HEK293 (cell line): ENCODE results near the gene PAF1.
A peak's percentile ranks its signal among the peaks of the same experiment; 100 is the strongest.

Experiments
- BCL11A ChIP-seq: fragments of 450-650 bp; formaldehyde crosslinking; IDR thresholded peaks from 2 replicates; pipeline ENCODE4 v1.5.1; 2016; ENCODE audit warnings: low read depth, missing biosample characterization, missing genetic modification characterization
- KLF10 ChIP-seq: fragments of 450-650 bp; IDR thresholded peaks from 2 replicates; pipeline ENCODE4 v1.5.1; 2018; ENCODE audit warnings: missing biosample characterization, mild to moderate bottlenecking, missing genetic modification characterization
- SALL2 ChIP-seq: fragments of 450-650 bp; formaldehyde crosslinking; IDR thresholded peaks from 2 replicates; pipeline ENCODE4 v1.5.0; 2017; ENCODE audit warnings: missing biosample characterization, mild to moderate bottlenecking, missing genetic modification characterization, borderline replicate concordance
- SETDB1 ChIP-seq: IDR thresholded peaks from one replicate; pipeline ENCODE4 v1.6.1; 2017; ENCODE audit warnings: mild to moderate bottlenecking, low read length, moderate library complexity, mixed read lengths; ENCODE audit not compliant: insufficient read length
- TRIM28 ChIP-seq: IDR thresholded peaks from 2 replicates; pipeline ENCODE4 v1.6.1; 2011; ENCODE audit warnings: low read length, control low read depth, borderline replicate concordance
- YY2 ChIP-seq: fragments of 450-650 bp; formaldehyde crosslinking; IDR thresholded peaks from 2 replicates; pipeline ENCODE4 v1.5.1; 2016; ENCODE audit warnings: missing biosample characterization, missing genetic modification characterization
- ZBTB20 ChIP-seq: fragments of 450-650 bp; formaldehyde crosslinking; IDR thresholded peaks from 2 replicates; pipeline ENCODE4 v1.5.1; 2016; ENCODE audit warnings: missing biosample characterization, missing genetic modification characterization
- ZFP3 ChIP-seq: fragments of 450-650 bp; formaldehyde crosslinking; IDR thresholded peaks from 2 replicates; pipeline ENCODE4 v1.5.1; 2016; ENCODE audit warnings: low read depth, missing biosample characterization, missing genetic modification characterization
- ZNF114 ChIP-seq: fragments of 450-650 bp; formaldehyde crosslinking; IDR thresholded peaks from 2 replicates; pipeline ENCODE4 v1.5.0; 2017; ENCODE audit warnings: missing biosample characterization, missing genetic modification characterization
- ZNF155 ChIP-seq: fragments of 450-650 bp; formaldehyde crosslinking; IDR thresholded peaks from 2 replicates; pipeline ENCODE4 v1.5.1; 2016; ENCODE audit warnings: missing biosample characterization, missing genetic modification characterization
- ZNF157 ChIP-seq: fragments of 450-650 bp; formaldehyde crosslinking; IDR thresholded peaks from 2 replicates; pipeline ENCODE4 v1.5.1; 2016; ENCODE audit warnings: missing biosample characterization, missing genetic modification characterization
- ZNF16 ChIP-seq: fragments of 450-650 bp; formaldehyde crosslinking; IDR thresholded peaks from 2 replicates; pipeline ENCODE4 v1.5.1; 2016; ENCODE audit warnings: low read depth, missing biosample characterization, missing genetic modification characterization
- ZNF174 ChIP-seq: fragments of 450-650 bp; formaldehyde crosslinking; IDR thresholded peaks from 2 replicates; pipeline ENCODE4 v1.5.0; 2017; ENCODE audit warnings: missing biosample characterization, mild to moderate bottlenecking, missing genetic modification characterization
- ZNF211 ChIP-seq: fragments of 450-650 bp; formaldehyde crosslinking; IDR thresholded peaks from 2 replicates; pipeline ENCODE4 v1.5.1; 2016; ENCODE audit warnings: low read depth, missing biosample characterization, missing genetic modification characterization
- ZNF223 ChIP-seq: fragments of 450-650 bp; formaldehyde crosslinking; IDR thresholded peaks from 2 replicates; pipeline ENCODE4 v1.5.1; 2016; ENCODE audit warnings: missing biosample characterization, missing genetic modification characterization
- ZNF311 ChIP-seq: fragments of 450-650 bp; formaldehyde crosslinking; IDR thresholded peaks from 2 replicates; pipeline ENCODE4 v1.5.1; 2017; ENCODE audit warnings: missing biosample characterization, missing genetic modification characterization, borderline replicate concordance
- ZNF324 ChIP-seq: fragments of 450-650 bp; formaldehyde crosslinking; IDR thresholded peaks from 2 replicates; pipeline ENCODE4 v1.5.1; 2016; ENCODE audit warnings: missing biosample characterization, missing genetic modification characterization
- ZNF394 ChIP-seq: fragments of 450-650 bp; formaldehyde crosslinking; IDR thresholded peaks from 2 replicates; pipeline ENCODE4 v1.5.1; 2016; ENCODE audit warnings: missing biosample characterization, missing genetic modification characterization, mild to moderate bottlenecking, moderate library complexity, borderline replicate concordance
- ZNF423 ChIP-seq: fragments of 450-650 bp; formaldehyde crosslinking; IDR thresholded peaks from 2 replicates; pipeline ENCODE4 v1.5.1; 2016; ENCODE audit warnings: missing biosample characterization, missing genetic modification characterization
- ZNF560 ChIP-seq: fragments of 450-650 bp; formaldehyde crosslinking; IDR thresholded peaks from 2 replicates; pipeline ENCODE4 v1.5.1; 2017; ENCODE audit warnings: missing biosample characterization, missing genetic modification characterization, borderline replicate concordance
- ZNF600 ChIP-seq: fragments of 450-650 bp; formaldehyde crosslinking; IDR thresholded peaks from 2 replicates; pipeline ENCODE4 v1.5.1; 2016; ENCODE audit warnings: missing biosample characterization, missing genetic modification characterization
- ZNF624 ChIP-seq: fragments of 450-650 bp; formaldehyde crosslinking; IDR thresholded peaks from 2 replicates; pipeline ENCODE4 v1.5.1; 2017; ENCODE audit warnings: missing biosample characterization, missing genetic modification characterization
- TF ChIP-seq, protein P1 (sequence below): fragments of 450-650 bp; formaldehyde crosslinking; conservative IDR thresholded peaks from 2 replicates; pipeline ENCODE4 v1.5.1; 2016; ENCODE audit warnings: low read depth, missing biosample characterization, missing genetic modification characterization
- TF ChIP-seq, protein P2 (sequence below): fragments of 450-650 bp; formaldehyde crosslinking; IDR thresholded peaks from 2 replicates; pipeline ENCODE4 v1.5.1; 2016; ENCODE audit warnings: missing biosample characterization, missing genetic modification characterization
- TF ChIP-seq, protein P3 (sequence below): fragments of 450-650 bp; formaldehyde crosslinking; IDR thresholded peaks from 2 replicates; pipeline ENCODE4 v1.5.1; 2017; ENCODE audit warnings: missing biosample characterization, missing genetic modification characterization
- TF ChIP-seq, protein P4 (sequence below): IDR thresholded peaks from 2 replicates; pipeline ENCODE4 v1.6.1; 2011; ENCODE audit warnings: mild to moderate bottlenecking, low read depth, low read length, borderline replicate concordance
- TF ChIP-seq, protein P5 (sequence below): fragments of 450-650 bp; formaldehyde crosslinking; IDR thresholded peaks from 2 replicates; pipeline ENCODE4 v1.5.1; 2016; ENCODE audit warnings: missing biosample characterization, missing genetic modification characterization
- TF ChIP-seq, protein P6 (sequence below): fragments of 450-650 bp; formaldehyde crosslinking; IDR thresholded peaks from 2 replicates; pipeline ENCODE4 v1.5.1; 2016; ENCODE audit warnings: missing biosample characterization, missing genetic modification characterization, low read depth
- TF ChIP-seq, protein P7 (sequence below): fragments of 450-650 bp; formaldehyde crosslinking; IDR thresholded peaks from 2 replicates; pipeline ENCODE4 v1.5.1; 2016; ENCODE audit warnings: missing biosample characterization, missing genetic modification characterization

Gene PAF1

DNA sequence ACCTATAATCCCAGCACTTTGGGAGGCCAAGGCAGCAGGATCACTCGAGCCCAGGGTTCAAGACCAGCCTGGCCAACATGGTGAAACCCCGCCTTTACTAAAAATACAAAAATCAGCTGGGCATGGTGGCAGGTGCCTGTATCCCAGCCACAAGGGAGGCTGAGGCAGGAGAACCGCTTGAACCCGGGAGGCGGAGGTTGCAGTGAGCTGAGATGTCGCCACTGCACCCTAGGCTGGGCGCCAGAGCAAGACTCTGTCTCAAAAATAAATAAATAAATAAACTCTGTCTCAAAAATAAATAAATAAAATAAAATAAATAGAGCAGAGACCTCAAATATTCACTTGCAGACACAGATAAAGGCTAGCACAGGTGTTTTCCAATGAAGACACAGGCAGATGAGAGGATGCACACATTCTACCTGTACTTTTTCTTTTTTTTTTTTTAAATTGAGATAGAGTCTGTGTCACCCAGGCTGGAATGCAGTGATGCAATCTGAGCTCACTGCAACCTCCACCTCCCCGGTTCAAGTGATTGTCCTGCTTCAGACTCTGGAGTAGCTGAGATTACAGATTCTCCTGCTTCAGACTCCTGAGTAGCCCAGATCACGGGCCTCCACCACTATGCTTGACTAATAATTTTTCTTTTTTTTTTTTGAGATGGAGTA lies 47.5 kb upstream of the PAF1 start (continued):
- TF ChIP-seq, protein P1, sequence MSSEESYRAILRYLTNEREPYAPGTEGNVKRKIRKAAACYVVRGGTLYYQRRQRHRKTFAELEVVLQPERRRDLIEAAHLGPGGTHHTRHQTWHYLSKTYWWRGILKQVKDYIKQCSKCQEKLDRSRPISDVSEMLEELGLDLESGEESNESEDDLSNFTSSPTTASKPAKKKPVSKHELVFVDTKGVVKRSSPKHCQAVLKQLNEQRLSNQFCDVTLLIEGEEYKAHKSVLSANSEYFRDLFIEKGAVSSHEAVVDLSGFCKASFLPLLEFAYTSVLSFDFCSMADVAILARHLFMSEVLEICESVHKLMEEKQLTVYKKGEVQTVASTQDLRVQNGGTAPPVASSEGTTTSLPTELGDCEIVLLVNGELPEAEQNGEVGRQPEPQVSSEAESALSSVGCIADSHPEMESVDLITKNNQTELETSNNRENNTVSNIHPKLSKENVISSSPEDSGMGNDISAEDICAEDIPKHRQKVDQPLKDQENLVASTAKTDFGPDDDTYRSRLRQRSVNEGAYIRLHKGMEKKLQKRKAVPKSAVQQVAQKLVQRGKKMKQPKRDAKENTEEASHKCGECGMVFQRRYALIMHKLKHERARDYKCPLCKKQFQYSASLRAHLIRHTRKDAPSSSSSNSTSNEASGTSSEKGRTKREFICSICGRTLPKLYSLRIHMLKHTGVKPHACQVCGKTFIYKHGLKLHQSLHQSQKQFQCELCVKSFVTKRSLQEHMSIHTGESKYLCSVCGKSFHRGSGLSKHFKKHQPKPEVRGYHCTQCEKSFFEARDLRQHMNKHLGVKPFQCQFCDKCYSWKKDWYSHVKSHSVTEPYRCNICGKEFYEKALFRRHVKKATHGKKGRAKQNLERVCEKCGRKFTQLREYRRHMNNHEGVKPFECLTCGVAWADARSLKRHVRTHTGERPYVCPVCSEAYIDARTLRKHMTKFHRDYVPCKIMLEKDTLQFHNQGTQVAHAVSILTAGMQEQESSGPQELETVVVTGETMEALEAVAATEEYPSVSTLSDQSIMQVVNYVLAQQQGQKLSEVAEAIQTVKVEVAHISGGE (tag by site-specific recombination): no peak
- no peak for TF ChIP-seq SALL2 (tag by site-specific recombination)
- TF ChIP-seq ZNF211 (tag by site-specific recombination): no peak
- no peak for TF ChIP-seq ZNF423
- TF ChIP-seq, protein P2, sequence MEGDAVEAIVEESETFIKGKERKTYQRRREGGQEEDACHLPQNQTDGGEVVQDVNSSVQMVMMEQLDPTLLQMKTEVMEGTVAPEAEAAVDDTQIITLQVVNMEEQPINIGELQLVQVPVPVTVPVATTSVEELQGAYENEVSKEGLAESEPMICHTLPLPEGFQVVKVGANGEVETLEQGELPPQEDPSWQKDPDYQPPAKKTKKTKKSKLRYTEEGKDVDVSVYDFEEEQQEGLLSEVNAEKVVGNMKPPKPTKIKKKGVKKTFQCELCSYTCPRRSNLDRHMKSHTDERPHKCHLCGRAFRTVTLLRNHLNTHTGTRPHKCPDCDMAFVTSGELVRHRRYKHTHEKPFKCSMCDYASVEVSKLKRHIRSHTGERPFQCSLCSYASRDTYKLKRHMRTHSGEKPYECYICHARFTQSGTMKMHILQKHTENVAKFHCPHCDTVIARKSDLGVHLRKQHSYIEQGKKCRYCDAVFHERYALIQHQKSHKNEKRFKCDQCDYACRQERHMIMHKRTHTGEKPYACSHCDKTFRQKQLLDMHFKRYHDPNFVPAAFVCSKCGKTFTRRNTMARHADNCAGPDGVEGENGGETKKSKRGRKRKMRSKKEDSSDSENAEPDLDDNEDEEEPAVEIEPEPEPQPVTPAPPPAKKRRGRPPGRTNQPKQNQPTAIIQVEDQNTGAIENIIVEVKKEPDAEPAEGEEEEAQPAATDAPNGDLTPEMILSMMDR (tag by site-specific recombination): no peak
- no peak for TF ChIP-seq YY2 (tag by site-specific recombination)
- no peak for TF ChIP-seq ZNF223 (tag by site-specific recombination)
- TF ChIP-seq ZBTB20 (tag by site-specific recombination): no peak
- TF ChIP-seq, protein P3, sequence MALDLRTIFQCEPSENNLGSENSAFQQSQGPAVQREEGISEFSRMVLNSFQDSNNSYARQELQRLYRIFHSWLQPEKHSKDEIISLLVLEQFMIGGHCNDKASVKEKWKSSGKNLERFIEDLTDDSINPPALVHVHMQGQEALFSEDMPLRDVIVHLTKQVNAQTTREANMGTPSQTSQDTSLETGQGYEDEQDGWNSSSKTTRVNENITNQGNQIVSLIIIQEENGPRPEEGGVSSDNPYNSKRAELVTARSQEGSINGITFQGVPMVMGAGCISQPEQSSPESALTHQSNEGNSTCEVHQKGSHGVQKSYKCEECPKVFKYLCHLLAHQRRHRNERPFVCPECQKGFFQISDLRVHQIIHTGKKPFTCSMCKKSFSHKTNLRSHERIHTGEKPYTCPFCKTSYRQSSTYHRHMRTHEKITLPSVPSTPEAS (tag by site-specific recombination): no peak
- TF ChIP-seq, protein P4, sequence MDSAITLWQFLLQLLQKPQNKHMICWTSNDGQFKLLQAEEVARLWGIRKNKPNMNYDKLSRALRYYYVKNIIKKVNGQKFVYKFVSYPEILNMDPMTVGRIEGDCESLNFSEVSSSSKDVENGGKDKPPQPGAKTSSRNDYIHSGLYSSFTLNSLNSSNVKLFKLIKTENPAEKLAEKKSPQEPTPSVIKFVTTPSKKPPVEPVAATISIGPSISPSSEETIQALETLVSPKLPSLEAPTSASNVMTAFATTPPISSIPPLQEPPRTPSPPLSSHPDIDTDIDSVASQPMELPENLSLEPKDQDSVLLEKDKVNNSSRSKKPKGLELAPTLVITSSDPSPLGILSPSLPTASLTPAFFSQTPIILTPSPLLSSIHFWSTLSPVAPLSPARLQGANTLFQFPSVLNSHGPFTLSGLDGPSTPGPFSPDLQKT: no peak
- TF ChIP-seq ZNF311 (tag by site-specific recombination): no peak
- TF ChIP-seq ZFP3: no peak
- TF ChIP-seq ZNF174: no peak
- TF ChIP-seq, protein P5, sequence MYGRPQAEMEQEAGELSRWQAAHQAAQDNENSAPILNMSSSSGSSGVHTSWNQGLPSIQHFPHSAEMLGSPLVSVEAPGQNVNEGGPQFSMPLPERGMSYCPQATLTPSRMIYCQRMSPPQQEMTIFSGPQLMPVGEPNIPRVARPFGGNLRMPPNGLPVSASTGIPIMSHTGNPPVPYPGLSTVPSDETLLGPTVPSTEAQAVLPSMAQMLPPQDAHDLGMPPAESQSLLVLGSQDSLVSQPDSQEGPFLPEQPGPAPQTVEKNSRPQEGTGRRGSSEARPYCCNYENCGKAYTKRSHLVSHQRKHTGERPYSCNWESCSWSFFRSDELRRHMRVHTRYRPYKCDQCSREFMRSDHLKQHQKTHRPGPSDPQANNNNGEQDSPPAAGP: no peak
- peak; percentile 98 for TF ChIP-seq ZNF394 (tag by site-specific recombination)
- no peak for TF ChIP-seq ZNF157
- TF ChIP-seq, protein P6, sequence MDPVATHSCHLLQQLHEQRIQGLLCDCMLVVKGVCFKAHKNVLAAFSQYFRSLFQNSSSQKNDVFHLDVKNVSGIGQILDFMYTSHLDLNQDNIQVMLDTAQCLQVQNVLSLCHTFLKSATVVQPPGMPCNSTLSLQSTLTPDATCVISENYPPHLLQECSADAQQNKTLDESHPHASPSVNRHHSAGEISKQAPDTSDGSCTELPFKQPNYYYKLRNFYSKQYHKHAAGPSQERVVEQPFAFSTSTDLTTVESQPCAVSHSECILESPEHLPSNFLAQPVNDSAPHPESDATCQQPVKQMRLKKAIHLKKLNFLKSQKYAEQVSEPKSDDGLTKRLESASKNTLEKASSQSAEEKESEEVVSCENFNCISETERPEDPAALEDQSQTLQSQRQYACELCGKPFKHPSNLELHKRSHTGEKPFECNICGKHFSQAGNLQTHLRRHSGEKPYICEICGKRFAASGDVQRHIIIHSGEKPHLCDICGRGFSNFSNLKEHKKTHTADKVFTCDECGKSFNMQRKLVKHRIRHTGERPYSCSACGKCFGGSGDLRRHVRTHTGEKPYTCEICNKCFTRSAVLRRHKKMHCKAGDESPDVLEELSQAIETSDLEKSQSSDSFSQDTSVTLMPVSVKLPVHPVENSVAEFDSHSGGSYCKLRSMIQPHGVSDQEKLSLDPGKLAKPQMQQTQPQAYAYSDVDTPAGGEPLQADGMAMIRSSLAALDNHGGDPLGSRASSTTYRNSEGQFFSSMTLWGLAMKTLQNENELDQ: no peak
- TF ChIP-seq ZNF560 (tag by site-specific recombination): no peak
- TF ChIP-seq SETDB1: no peak
- no peak for TF ChIP-seq TRIM28
- TF ChIP-seq ZNF114 (tag by site-specific recombination): no peak
- TF ChIP-seq ZNF155 (tag by site-specific recombination): no peak
- no peak for TF ChIP-seq ZNF16 (tag by site-specific recombination)
- no peak for TF ChIP-seq KLF10 (tag by site-specific recombination)
- TF ChIP-seq BCL11A (tag by site-specific recombination): 0 out of 2 replicates have a peak, but pooled peaks have one; percentile 19
- no peak for TF ChIP-seq ZNF324
- TF ChIP-seq ZNF600 (tag by site-specific recombination): no peak
- TF ChIP-seq, protein P7, sequence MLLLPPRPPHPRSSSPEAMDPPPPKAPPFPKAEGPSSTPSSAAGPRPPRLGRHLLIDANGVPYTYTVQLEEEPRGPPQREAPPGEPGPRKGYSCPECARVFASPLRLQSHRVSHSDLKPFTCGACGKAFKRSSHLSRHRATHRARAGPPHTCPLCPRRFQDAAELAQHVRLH (tag by site-specific recombination): no peak
- TF ChIP-seq ZNF624 (tag by site-specific recombination): no peak
